ENCODE results near the gene THNSL1.

- TF ChIP-seq, protein P1, sequence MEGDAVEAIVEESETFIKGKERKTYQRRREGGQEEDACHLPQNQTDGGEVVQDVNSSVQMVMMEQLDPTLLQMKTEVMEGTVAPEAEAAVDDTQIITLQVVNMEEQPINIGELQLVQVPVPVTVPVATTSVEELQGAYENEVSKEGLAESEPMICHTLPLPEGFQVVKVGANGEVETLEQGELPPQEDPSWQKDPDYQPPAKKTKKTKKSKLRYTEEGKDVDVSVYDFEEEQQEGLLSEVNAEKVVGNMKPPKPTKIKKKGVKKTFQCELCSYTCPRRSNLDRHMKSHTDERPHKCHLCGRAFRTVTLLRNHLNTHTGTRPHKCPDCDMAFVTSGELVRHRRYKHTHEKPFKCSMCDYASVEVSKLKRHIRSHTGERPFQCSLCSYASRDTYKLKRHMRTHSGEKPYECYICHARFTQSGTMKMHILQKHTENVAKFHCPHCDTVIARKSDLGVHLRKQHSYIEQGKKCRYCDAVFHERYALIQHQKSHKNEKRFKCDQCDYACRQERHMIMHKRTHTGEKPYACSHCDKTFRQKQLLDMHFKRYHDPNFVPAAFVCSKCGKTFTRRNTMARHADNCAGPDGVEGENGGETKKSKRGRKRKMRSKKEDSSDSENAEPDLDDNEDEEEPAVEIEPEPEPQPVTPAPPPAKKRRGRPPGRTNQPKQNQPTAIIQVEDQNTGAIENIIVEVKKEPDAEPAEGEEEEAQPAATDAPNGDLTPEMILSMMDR (IDR thresholded peaks at IDR 0.05) = no peak
- no peak for TF ChIP-seq POLR2A (IDR thresholded peaks at IDR 0.05)
These were observed 23.8 kb upstream of the THNSL1 start for GRCh38 chr10:24992512-24993133.
